HG03469 (cell line): ENCODE measurements around the gene CTNS.

Experiments used
- ATAC-seq: cut with Tn5 transposase; IDR thresholded peaks from one replicate; pipeline ENCODE4 v1.9.1; 2021; ENCODE audit warnings: mild to moderate bottlenecking, moderate library complexity, moderate number of reproducible peaks; ENCODE audit not compliant: unreplicated experiment

CTNS gene

GRCh38 chr17:3636154-3636907 lies at the start of gene CTNS, which contains the start of gene SHPK:
Gene CTNS (plus strand): TSS chr17:3636760. CDS start chr17:3640207, 3,447 bp downstream.
Gene SHPK (minus strand): TSS chr17:3636250. CDS start chr17:3636219, 31 bp downstream.
- ATAC-seq: peak; percentile 67

- ATAC-seq: no peak
These were observed 46.8 kb upstream of the CTNS start for GRCh38 chr17:3589784-3590183.

- ATAC-seq: no peak
These were observed 46.3 kb upstream of the CTNS start for GRCh38 chr17:3590231-3590630.

- no peak for ATAC-seq
These were observed 45.8 kb upstream of the CTNS start for GRCh38 chr17:3590768-3591167.

GRCh38 chr17:3592216-3592860 lies 44.2 kb upstream of the CTNS start:
- no peak for ATAC-seq

- no peak for ATAC-seq
These were observed 43.2 kb upstream of the CTNS start for GRCh38 chr17:3593384-3593783.

- ATAC-seq: no peak
These were observed 42.3 kb upstream of the CTNS start for GRCh38 chr17:3594051-3594800.

- ATAC-seq: no peak
These were observed 41.6 kb upstream of the CTNS start for GRCh38 chr17:3594976-3595375.

GRCh38 chr17:3596804-3597464 lies 39.6 kb upstream of the CTNS start:
- no peak for ATAC-seq

- ATAC-seq: no peak
These were observed 38.5 kb upstream of the CTNS start for GRCh38 chr17:3598078-3598477.

- no peak for ATAC-seq
These were observed 35.9 kb upstream of the CTNS start for GRCh38 chr17:3600529-3601205.

GRCh38 chr17:3602499-3602898 lies 34.1 kb upstream of the CTNS start:
- no peak for ATAC-seq

- no peak for ATAC-seq
These were observed 33.3 kb upstream of the CTNS start for GRCh38 chr17:3603119-3603869.

GRCh38 chr17:3603870-3604259 lies 32.7 kb upstream of the CTNS start:
- no peak for ATAC-seq

- ATAC-seq: no peak
These were observed 26.9 kb upstream of the CTNS start for GRCh38 chr17:3609689-3610088.

- no peak for ATAC-seq
These were observed 26.0 kb upstream of the CTNS start for GRCh38 chr17:3610523-3610922.

GRCh38 chr17:3613124-3613523 lies 23.4 kb upstream of the CTNS start:
- no peak for ATAC-seq

- no peak for ATAC-seq
These were observed 21.2 kb upstream of the CTNS start for GRCh38 chr17:3615160-3615870.

- no peak for ATAC-seq
These were observed 15.3 kb upstream of the CTNS start for GRCh38 chr17:3621146-3621720.
